Measurements from ENCODE around the gene RNF225.

The RNF225 gene

GRCh38 chr19:58353717-58354477, 41.6 kb upstream of the RNF225 start:
- Histone ChIP-seq H3K27ac (ENCODE audit: low read depth, low read length) (no peak overlapping the region), H3K4me3 (ENCODE audit: low read depth, low read length) (no peak overlapping the region), H3K9ac (ENCODE audit: low read length) (no peak overlapping the region), H3K9me3 (ENCODE audit: control insufficient read depth, insufficient read depth, low read depth, low read length) (no peaks in the 10 kb centered on the region), H3K36me3 (ENCODE audit: control insufficient read depth, insufficient read depth, low read length) (no peaks in the 10 kb centered on the region; the same call in 1 of the 2 replicates), H3K27me3 (ENCODE audit: control insufficient read depth, insufficient read depth, low read length) (no peaks in the 10 kb centered on the region; the same call in 1 of the 2 replicates), H3K4me1 (ENCODE audit: control insufficient read depth, insufficient read depth, low read length) (peaks cover 8% of the 10 kb centered on the region)

GRCh38 chr19:58354478-58355030, 40.9 kb upstream of the RNF225 start:
- H3K4me1 ChIP-seq (ENCODE audit: control insufficient read depth, insufficient read depth, low read length) = peaks cover 8% of the 10 kb centered on the region
- H3K27ac ChIP-seq (ENCODE audit: low read depth, low read length) = no peak overlapping the region
- no peaks in the 10 kb centered on the region; the same call in 1 of the 2 replicates for H3K36me3 ChIP-seq (ENCODE audit: control insufficient read depth, insufficient read depth, low read length)
- no peaks in the 10 kb centered on the region; the same call in 1 of the 2 replicates for H3K27me3 ChIP-seq (ENCODE audit: control insufficient read depth, insufficient read depth, low read length)
- H3K9me3 ChIP-seq (ENCODE audit: control insufficient read depth, insufficient read depth, low read depth, low read length) = no peaks in the 10 kb centered on the region
- no peak overlapping the region for H3K4me3 ChIP-seq (ENCODE audit: low read depth, low read length)
- no peak overlapping the region for H3K9ac ChIP-seq (ENCODE audit: low read length)

GRCh38 chr19:58355215-58355796, 40.1 kb upstream of the RNF225 start:
- H3K4me3 ChIP-seq (ENCODE audit: low read depth, low read length) = no peak overlapping the region
- no peaks in the 10 kb centered on the region; the same call in 1 of the 2 replicates for H3K36me3 ChIP-seq (ENCODE audit: control insufficient read depth, insufficient read depth, low read length)
- no peaks in the 10 kb centered on the region; the same call in 1 of the 2 replicates for H3K27me3 ChIP-seq (ENCODE audit: control insufficient read depth, insufficient read depth, low read length)
- no peak overlapping the region for H3K9ac ChIP-seq (ENCODE audit: low read length)
- H3K9me3 ChIP-seq (ENCODE audit: control insufficient read depth, insufficient read depth, low read depth, low read length) = no peaks in the 10 kb centered on the region
- H3K4me1 ChIP-seq (ENCODE audit: control insufficient read depth, insufficient read depth, low read length) = peaks cover 8% of the 10 kb centered on the region
- H3K27ac ChIP-seq (ENCODE audit: low read depth, low read length) = no peak overlapping the region

GRCh38 chr19:58355908-58356765, 39.3 kb upstream of the RNF225 start:
- no peaks in the 10 kb centered on the region; the same call in 1 of the 2 replicates for H3K36me3 ChIP-seq (ENCODE audit: control insufficient read depth, insufficient read depth, low read length)
- peaks cover 8% of the 10 kb centered on the region for H3K4me1 ChIP-seq (ENCODE audit: control insufficient read depth, insufficient read depth, low read length)
- H3K27ac ChIP-seq (ENCODE audit: low read depth, low read length) = no peak overlapping the region
- H3K9ac ChIP-seq (ENCODE audit: low read length) = no peak overlapping the region
- no peaks in the 10 kb centered on the region for H3K9me3 ChIP-seq (ENCODE audit: control insufficient read depth, insufficient read depth, low read depth, low read length)
- no peaks in the 10 kb centered on the region; the same call in 1 of the 2 replicates for H3K27me3 ChIP-seq (ENCODE audit: control insufficient read depth, insufficient read depth, low read length)
- H3K4me3 ChIP-seq (ENCODE audit: low read depth, low read length) = peak overlapping the region; percentile 10; the same call in 1 of the 2 replicates

- Histone ChIP-seq H3K9ac (ENCODE audit: low read length) (no peak overlapping the region), H3K4me3 (ENCODE audit: low read depth, low read length) (peak overlapping the region; percentile 10; the same call in 1 of the 2 replicates)
Measured at GRCh38 chr19:58356766-58357480, 38.5 kb upstream of the RNF225 start.

GRCh38 chr19:58357481-58358145, 37.8 kb upstream of the RNF225 start:
- H3K9ac ChIP-seq (ENCODE audit: low read length) = no peak overlapping the region
- no peaks in the 10 kb centered on the region for H3K9me3 ChIP-seq (ENCODE audit: control insufficient read depth, insufficient read depth, low read depth, low read length)
- H3K4me1 ChIP-seq (ENCODE audit: control insufficient read depth, insufficient read depth, low read length) = peaks cover 8% of the 10 kb centered on the region
- H3K4me3 ChIP-seq (ENCODE audit: low read depth, low read length) = no peak overlapping the region
- H3K27me3 ChIP-seq (ENCODE audit: control insufficient read depth, insufficient read depth, low read length) = no peaks in the 10 kb centered on the region; the same call in 1 of the 2 replicates
- H3K36me3 ChIP-seq (ENCODE audit: control insufficient read depth, insufficient read depth, low read length) = no peaks in the 10 kb centered on the region
- H3K27ac ChIP-seq (ENCODE audit: low read depth, low read length) = no peak overlapping the region

More at GRCh38 chr19:58356766-58357480, 38.5 kb upstream of the RNF225 start:
- Histone ChIP-seq H3K27ac (ENCODE audit: low read depth, low read length) (no peak overlapping the region), H3K4me1 (ENCODE audit: control insufficient read depth, insufficient read depth, low read length) (peaks cover 8% of the 10 kb centered on the region), H3K27me3 (ENCODE audit: control insufficient read depth, insufficient read depth, low read length) (no peaks in the 10 kb centered on the region; the same call in 1 of the 2 replicates), H3K9me3 (ENCODE audit: control insufficient read depth, insufficient read depth, low read depth, low read length) (no peaks in the 10 kb centered on the region), H3K36me3 (ENCODE audit: control insufficient read depth, insufficient read depth, low read length) (no peaks in the 10 kb centered on the region)

- peak overlapping the region; percentile 92 for H3K4me3 ChIP-seq (ENCODE audit: low read depth, low read length)
- no peaks in the 10 kb centered on the region for H3K27me3 ChIP-seq (ENCODE audit: control insufficient read depth, insufficient read depth, low read length)
- no peaks in the 10 kb centered on the region for H3K9me3 ChIP-seq (ENCODE audit: control insufficient read depth, insufficient read depth, low read depth, low read length)
- H3K36me3 ChIP-seq (ENCODE audit: control insufficient read depth, insufficient read depth, low read length) = no peaks in the 10 kb centered on the region
- H3K9ac ChIP-seq (ENCODE audit: low read length) = peak overlapping the region; percentile 94
- H3K4me1 ChIP-seq (ENCODE audit: control insufficient read depth, insufficient read depth, low read length) = peaks cover 8% of the 10 kb centered on the region
- H3K27ac ChIP-seq (ENCODE audit: low read depth, low read length) = peak overlapping the region; percentile 91
Measured at GRCh38 chr19:58361900-58362271, 33.6 kb upstream of the RNF225 start.

- Histone ChIP-seq H3K27me3 (ENCODE audit: control insufficient read depth, insufficient read depth, low read length) (no peaks in the 10 kb centered on the region), H3K4me3 (ENCODE audit: low read depth, low read length) (peak within 1 kb of the TSS; percentile 92), H3K9me3 (ENCODE audit: control insufficient read depth, insufficient read depth, low read depth, low read length) (no peaks in the 10 kb centered on the region), H3K36me3 (ENCODE audit: control insufficient read depth, insufficient read depth, low read length) (no peaks in the 10 kb centered on the region), H3K9ac (ENCODE audit: low read length) (peak within 1 kb of the TSS; percentile 94), H3K4me1 (ENCODE audit: control insufficient read depth, insufficient read depth, low read length) (peaks cover 6% of the 10 kb centered on the region), H3K27ac (ENCODE audit: low read depth, low read length) (peak within 1 kb of the TSS; percentile 91)
Measured at GRCh38 chr19:58362272-58362994, 33.0 kb upstream of the RNF225 start, which contains the start of gene ZNF497. Gene ZNF497, minus strand, starts transcription at chr19:58362751. Its CDS starts 5,116 bp downstream, at chr19:58357635.

- H3K27ac ChIP-seq (ENCODE audit: low read depth, low read length) = no peak overlapping the region
- H3K9ac ChIP-seq (ENCODE audit: low read length) = no peak overlapping the region
- no peaks in the 10 kb centered on the region for H3K27me3 ChIP-seq (ENCODE audit: control insufficient read depth, insufficient read depth, low read length)
- H3K36me3 ChIP-seq (ENCODE audit: control insufficient read depth, insufficient read depth, low read length) = no peaks in the 10 kb centered on the region
- H3K4me1 ChIP-seq (ENCODE audit: control insufficient read depth, insufficient read depth, low read length) = no peaks in the 10 kb centered on the region; the same call in 1 of the 2 replicates
- no peaks in the 10 kb centered on the region for H3K9me3 ChIP-seq (ENCODE audit: control insufficient read depth, insufficient read depth, low read depth, low read length)
- no peak overlapping the region for H3K4me3 ChIP-seq (ENCODE audit: low read depth, low read length)
Measured at GRCh38 chr19:58364146-58364545, 31.3 kb upstream of the RNF225 start.
